Vagina (tissue), 2 donors: ENCODE data around the gene FBH1. TPM values are rescaled to one million over a fixed set of nuclear protein-coding genes. Genes with fewer than 3 reads are reported as not detected.

ENCODE experiments used
- DNase-seq, 2 donors: peaks; one replicate each; pipeline ENCODE4 v3.0.0-alpha.2; 2017; ENCODE audit errors: extremely low spot score in 2 of 2
- H3K27ac ChIP-seq: fragments of 200-600 bp; sonication (generic); one replicate; pipeline ENCODE4 v1.5.1; 2019
- H3K27me3 ChIP-seq: fragments of 200-600 bp; sonication (generic); one replicate; pipeline ENCODE4 v1.5.1; 2019
- H3K36me3 ChIP-seq, 2 donors: fragments of 200-600 bp; sonication (generic); one replicate each; pipeline ENCODE4 v1.5.1; 2017 to 2019
- H3K4me1 ChIP-seq: fragments of 200-600 bp; sonication (generic); one replicate; pipeline ENCODE4 v1.5.1; 2019
- H3K4me3 ChIP-seq, 2 donors: fragments of 200-600 bp; sonication (generic); 1 replicate in 1 of 2; 2 replicates in 1 of 2; pipeline ENCODE4 v1.5.1; 2016 to 2019
- H3K9me3 ChIP-seq: fragments of 200-600 bp; sonication (generic); one replicate; pipeline ENCODE4 v1.5.1; 2019
- CTCF ChIP-seq, 3 experiments: fragments of 450-650 bp in 2 of 3; fragments of 200-600 bp in 1 of 3; sonication (generic) in 1 of 3; IDR thresholded peaks; one replicate each; pipeline ENCODE4 v1.5.1; 2017 to 2019; ENCODE audit warnings: antibody characterized with exemption in 3 of 3, mild to moderate bottlenecking in 2 of 3, moderate library complexity in 2 of 3
- POLR2A ChIP-seq, 2 donors: fragments of 450-650 bp; IDR thresholded peaks; one replicate each; pipeline ENCODE4 v1.6.1; 2017; ENCODE audit warnings: antibody characterized with exemption in 2 of 2, mild to moderate bottlenecking in 2 of 2, moderate library complexity in 2 of 2
- POLR2AphosphoS5 ChIP-seq, 2 donors: sonication (generic); formaldehyde crosslinking; IDR thresholded peaks; one replicate each; pipeline ENCODE4 v1.9.0; 2017; ENCODE audit warnings: antibody characterized with exemption in 2 of 2, mild to moderate bottlenecking in 2 of 2, low read depth in 1 of 2; ENCODE audit not compliant: insufficient read depth in 1 of 2
- intact Hi-C: fragments of 100-400 bp; cut with DNase I; formaldehyde crosslinking; loops from one replicate; pipeline ENCODE4 v1.15.1; 2023
- total RNA-seq: library from RNA; depleted of rRNA; stranded (reverse); fragments of >200 nt; gene quantifications from one replicate; pipeline ENCODE4 v1.2.3, GENCODE V29; 2016

Gene FBH1
- total RNA-seq, 1 donor from 2014 or later: 108 TPM

GRCh38 chr10:5894403-5894802 lies 4.4 kb downstream of the FBH1 start:
- Histone ChIP-seq H3K27me3 (no peaks in the 10 kb centered on the region), H3K27ac (no peak overlapping the region), H3K4me1 (peaks cover 26% of the 10 kb centered on the region), H3K36me3 (peaks cover 0 to 28% of the 10 kb centered on the region in 2 donors), H3K9me3 (no peaks in the 10 kb centered on the region), H3K4me3 (no peak overlapping the region)
- TF ChIP-seq CTCF (IDR thresholded peaks at IDR 0.05) (no peak), POLR2A (IDR thresholded peaks at IDR 0.05) (no peak), POLR2AphosphoS5 (IDR thresholded peaks at IDR 0.05; ENCODE audit: insufficient read depth in 1 of 2, low read depth in 1 of 2) (no peak)
- intact Hi-C loops: no loop called here
- no peak for DNase-seq

- H3K36me3 ChIP-seq: peaks cover 0 to 28% of the 10 kb centered on the region in 2 donors
- TF ChIP-seq POLR2A (IDR thresholded peaks at IDR 0.05) (no peak), CTCF (IDR thresholded peaks at IDR 0.05) (no peak), POLR2AphosphoS5 (IDR thresholded peaks at IDR 0.05; ENCODE audit: insufficient read depth in 1 of 2, low read depth in 1 of 2) (no peak)
- H3K27me3 ChIP-seq: no peaks in the 10 kb centered on the region
- no peak for DNase-seq
- intact Hi-C loops: no loop called here
- H3K4me1 ChIP-seq: peaks cover 26% of the 10 kb centered on the region
- no peak overlapping the region for H3K27ac ChIP-seq
- no peaks in the 10 kb centered on the region for H3K9me3 ChIP-seq
- no peak overlapping the region for H3K4me3 ChIP-seq
Measured at GRCh38 chr10:5894873-5895272, 4.8 kb downstream of the FBH1 start.

GRCh38 chr10:5895365-5895764 lies 5.3 kb downstream of the FBH1 start:
- Histone ChIP-seq H3K36me3 (peaks cover 0 to 28% of the 10 kb centered on the region in 2 donors), H3K27ac (no peak overlapping the region), H3K4me3 (no peak overlapping the region), H3K9me3 (no peaks in the 10 kb centered on the region), H3K27me3 (no peaks in the 10 kb centered on the region), H3K4me1 (peaks cover 26% of the 10 kb centered on the region)
- intact Hi-C loops: no loop called here
- DNase-seq: no peak
- no peak for TF ChIP-seq CTCF (IDR thresholded peaks at IDR 0.05)
- no peak for TF ChIP-seq POLR2A (IDR thresholded peaks at IDR 0.05)
- no peak for TF ChIP-seq POLR2AphosphoS5 (IDR thresholded peaks at IDR 0.05; ENCODE audit: insufficient read depth in 1 of 2, low read depth in 1 of 2)

GRCh38 chr10:5895804-5896203 lies 5.8 kb downstream of the FBH1 start:
- H3K36me3 ChIP-seq: peaks cover 0 to 28% of the 10 kb centered on the region in 2 donors
- no peaks in the 10 kb centered on the region for H3K9me3 ChIP-seq
- DNase-seq: no peak
- no peak overlapping the region for H3K27ac ChIP-seq
- H3K4me1 ChIP-seq: peaks cover 22% of the 10 kb centered on the region
- intact Hi-C loops: no loop called here
- no peaks in the 10 kb centered on the region for H3K27me3 ChIP-seq
- no peak overlapping the region for H3K4me3 ChIP-seq
- TF ChIP-seq POLR2A (IDR thresholded peaks at IDR 0.05): no peak
- TF ChIP-seq POLR2AphosphoS5 (IDR thresholded peaks at IDR 0.05; ENCODE audit: insufficient read depth in 1 of 2, low read depth in 1 of 2): no peak
- no peak for TF ChIP-seq CTCF (IDR thresholded peaks at IDR 0.05)

GRCh38 chr10:5896208-5897052 lies 6.4 kb downstream of the FBH1 start:
- DNase-seq: no peak
- TF ChIP-seq CTCF (IDR thresholded peaks at IDR 0.05) (no peak), POLR2A (IDR thresholded peaks at IDR 0.05) (no peak), POLR2AphosphoS5 (IDR thresholded peaks at IDR 0.05; ENCODE audit: insufficient read depth in 1 of 2, low read depth in 1 of 2) (no peak)
- no peaks in the 10 kb centered on the region for H3K9me3 ChIP-seq
- no peak overlapping the region for H3K4me3 ChIP-seq
- peaks cover 0 to 28% of the 10 kb centered on the region in 2 donors for H3K36me3 ChIP-seq
- intact Hi-C loops: no loop called here
- peaks cover 16% of the 10 kb centered on the region for H3K4me1 ChIP-seq
- H3K27ac ChIP-seq: no peak overlapping the region
- H3K27me3 ChIP-seq: no peaks in the 10 kb centered on the region
